ENCODE data around the gene PHIP.

GRCh38 chr6:79084693-79085092 is 6.6 kb upstream of the PHIP start:
- no peak for TF ChIP-seq SPI1 (IDR thresholded peaks at IDR 0.05; ENCODE audit: borderline replicate concordance, insufficient read depth, low read depth, low read length)
- no peak for TF ChIP-seq RAD51 (IDR thresholded peaks at IDR 0.05)

All from GM12878 (cell line).